HEK293T (cell line): ENCODE data around the gene F3.

Experiments used
- CTCF ChIA-PET: fragments of 350-600 bp; formaldehyde crosslinking; extraction: SDS; loops from one replicate; lab custom pipeline; 2021; ENCODE audit warnings: antibody characterized with exemption, inconsistent platforms; lab: Yijun Ruan, JAX
- POLR2A ChIA-PET: fragments of 350-600 bp; formaldehyde crosslinking; extraction: SDS; loops from one replicate; lab custom pipeline; 2020; ENCODE audit warnings: antibody characterized with exemption, inconsistent platforms; lab: Yijun Ruan, JAX
- DNase-seq: peaks from one replicate; pipeline ENCODE4 v3.0.0; 2012; ENCODE audit warnings: mixed read lengths; ENCODE audit errors: extremely low spot score
- ARNT ChIP-seq: fragments of 450-650 bp; IDR thresholded peaks from 2 replicates; pipeline ENCODE4 v1.6.1; 2017; ENCODE audit warnings: mild to moderate bottlenecking
- BHLHE40 ChIP-seq: fragments of 450-650 bp; IDR thresholded peaks from 2 replicates; pipeline ENCODE4 v1.6.1; 2016; ENCODE audit warnings: mild to moderate bottlenecking, moderate library complexity, borderline replicate concordance
- CTBP1 ChIP-seq: fragments of 450-650 bp; IDR thresholded peaks from 2 replicates; pipeline ENCODE4 v1.6.1; 2016; ENCODE audit warnings: borderline replicate concordance
- ELF4 ChIP-seq: fragments of 450-650 bp; IDR thresholded peaks from 2 replicates; pipeline ENCODE4 v1.6.1; 2017; ENCODE audit warnings: antibody characterized with exemption
- FOXA1 ChIP-seq: fragments of 450-650 bp; IDR thresholded peaks from 2 replicates; pipeline ENCODE4 v1.6.1; 2016; ENCODE audit warnings: mild to moderate bottlenecking
- FOXK2 ChIP-seq: fragments of 450-650 bp; IDR thresholded peaks from 2 replicates; pipeline ENCODE4 v1.6.1; 2016; ENCODE audit warnings: mild to moderate bottlenecking
- FOXM1 ChIP-seq: fragments of 450-650 bp; IDR thresholded peaks from 2 replicates; pipeline ENCODE4 v1.6.1; 2017; ENCODE audit warnings: mild to moderate bottlenecking, borderline replicate concordance
- HDGF ChIP-seq: fragments of 450-650 bp; IDR thresholded peaks from 2 replicates; pipeline ENCODE4 v1.6.1; 2017; ENCODE audit warnings: antibody characterized with exemption, borderline replicate concordance
- L3MBTL2 ChIP-seq: fragments of 450-650 bp; conservative IDR thresholded peaks from 2 replicates; pipeline ENCODE4 v1.6.1; 2016; ENCODE audit warnings: mild to moderate bottlenecking
- LEF1 ChIP-seq: fragments of 450-650 bp; IDR thresholded peaks from 2 replicates; pipeline ENCODE4 v1.6.1; 2017; ENCODE audit warnings: mild to moderate bottlenecking, borderline replicate concordance
- NFRKB ChIP-seq: fragments of 450-650 bp; IDR thresholded peaks from 2 replicates; pipeline ENCODE4 v1.6.1; 2016; ENCODE audit warnings: mild to moderate bottlenecking, moderate library complexity
- SP1 ChIP-seq: fragments of 450-650 bp; IDR thresholded peaks from 2 replicates; pipeline ENCODE4 v1.6.1; 2017
- SUZ12 ChIP-seq: fragments of 450-650 bp; IDR thresholded peaks from 2 replicates; pipeline ENCODE4 v1.6.1; 2016; ENCODE audit warnings: mild to moderate bottlenecking
- TARDBP ChIP-seq: fragments of 450-650 bp; IDR thresholded peaks from 2 replicates; pipeline ENCODE4 v1.6.1; 2016
- ZNF384 ChIP-seq: fragments of 450-650 bp; IDR thresholded peaks from 2 replicates; pipeline ENCODE4 v1.6.1; 2016
- TF ChIP-seq, protein P1 (sequence below): fragments of 450-650 bp; IDR thresholded peaks from 2 replicates; pipeline ENCODE4 v1.6.1; 2016

The F3 gene

DNA sequence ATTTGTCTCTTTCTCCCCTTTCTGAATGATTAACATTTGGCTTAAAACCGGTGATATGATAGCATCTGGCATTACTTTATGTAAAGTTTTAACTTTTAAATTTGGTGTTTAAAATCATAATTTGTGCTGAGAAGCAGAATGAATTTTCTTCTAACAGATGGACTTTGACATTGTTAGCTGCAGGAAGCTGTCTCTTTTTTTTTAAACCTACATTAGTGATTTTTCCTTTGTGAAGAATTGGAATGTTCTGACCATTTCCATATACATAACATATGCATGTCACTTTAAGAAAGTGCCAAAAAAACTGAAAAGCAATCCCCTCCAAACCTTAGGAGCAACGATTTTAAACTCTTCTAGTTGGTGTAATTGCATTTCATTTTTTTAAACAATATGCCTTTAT lies 22.2 kb downstream of the F3 start:
- POLR2A ChIA-PET: no interaction called here
- CTCF ChIA-PET: no interaction called here
- TF ChIP-seq CTBP1: no peak
- no peak for TF ChIP-seq HDGF
- no peak for TF ChIP-seq SP1
- no peak for TF ChIP-seq NFRKB
- DNase-seq: no peak

DNA sequence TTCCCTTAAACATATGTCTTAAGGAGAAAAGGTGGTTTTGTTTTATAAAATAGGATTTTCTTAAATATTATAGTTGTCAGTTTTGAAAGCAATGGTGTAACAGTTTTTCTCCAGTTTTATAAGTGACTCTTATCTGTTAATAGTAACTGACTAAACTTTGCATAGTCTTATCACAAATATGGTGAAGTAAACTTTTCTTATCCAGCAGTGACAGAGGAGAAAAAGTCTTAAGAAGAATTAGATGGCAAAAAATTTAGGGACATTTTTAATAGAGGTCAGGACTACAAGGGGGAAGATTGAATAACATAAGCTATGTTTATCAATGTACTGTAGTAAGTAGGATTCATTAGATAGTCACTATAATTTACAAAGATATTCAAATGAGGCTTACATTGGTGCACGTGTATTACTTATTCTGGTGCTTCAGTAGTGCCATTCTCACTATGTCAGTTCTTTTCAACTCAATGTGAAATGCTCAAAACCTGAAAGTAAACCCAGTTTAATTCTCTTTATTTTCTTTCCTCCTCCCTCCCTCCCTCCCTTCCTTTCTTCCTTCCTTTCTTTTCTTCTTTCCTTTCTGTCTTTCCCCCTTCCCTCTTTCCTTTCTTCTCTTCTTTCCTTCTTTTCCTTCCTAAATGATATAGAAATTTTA lies 26.1 kb downstream of the F3 start:
- TF ChIP-seq FOXA1 (no peak), ZNF384 (no peak), L3MBTL2 (no peak), ARNT (no peak), CTBP1 (no peak), LEF1 (no peak), BHLHE40 (no peak), HDGF (no peak), TARDBP (no peak), FOXM1 (no peak), FOXK2 (no peak)
- ChIA-PET POLR2A (no interaction called here), CTCF (interaction anchor here (1.9 kb wide), 1 partner anchor 291 kb away, joined by 10 read pairs; no protein-coding TSS in a partner anchor)
- no peak for DNase-seq

DNA sequence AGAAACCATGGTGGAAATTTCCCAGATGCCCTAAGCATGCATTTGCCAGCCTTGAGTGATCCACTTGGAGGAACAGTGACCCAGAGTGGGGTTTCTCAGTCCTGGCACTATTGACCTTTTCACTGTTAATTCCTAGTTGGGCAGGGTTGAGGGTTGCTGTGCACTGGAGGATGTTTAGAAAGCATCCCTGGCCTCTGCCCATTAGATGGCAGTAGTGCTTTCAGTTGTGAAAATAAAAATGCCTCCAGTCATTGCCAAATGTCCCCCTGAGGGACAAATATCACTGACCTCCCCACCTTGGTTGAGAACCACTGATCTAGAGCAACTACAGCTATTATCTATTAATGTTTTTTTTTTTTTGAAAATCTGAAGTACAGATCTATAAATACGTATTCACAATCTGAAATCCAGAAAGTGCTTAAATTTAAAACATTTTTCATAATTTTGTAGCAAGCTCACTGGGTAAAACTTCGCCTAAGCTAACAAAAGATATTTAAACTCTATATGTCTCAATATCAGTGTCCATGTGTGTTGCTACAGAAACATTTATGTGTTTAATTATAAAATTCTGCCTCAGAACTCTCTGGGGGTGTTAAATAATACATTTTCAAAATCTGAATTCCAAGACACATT lies 27.3 kb downstream of the F3 start:
- ChIA-PET CTCF (interaction anchor here (0.5 kb wide), 1 partner anchor 142 kb away, joined by 3 read pairs; no protein-coding TSS in a partner anchor), POLR2A (no interaction called here)
- TF ChIP-seq HDGF (no peak), LEF1 (no peak), SP1 (no peak), ZNF384 (no peak), FOXM1 (no peak), L3MBTL2 (no peak), TARDBP (no peak), ARNT (no peak), FOXA1 (no peak), BHLHE40 (no peak), CTBP1 (no peak), SUZ12 (no peak)
- TF ChIP-seq, protein P1, sequence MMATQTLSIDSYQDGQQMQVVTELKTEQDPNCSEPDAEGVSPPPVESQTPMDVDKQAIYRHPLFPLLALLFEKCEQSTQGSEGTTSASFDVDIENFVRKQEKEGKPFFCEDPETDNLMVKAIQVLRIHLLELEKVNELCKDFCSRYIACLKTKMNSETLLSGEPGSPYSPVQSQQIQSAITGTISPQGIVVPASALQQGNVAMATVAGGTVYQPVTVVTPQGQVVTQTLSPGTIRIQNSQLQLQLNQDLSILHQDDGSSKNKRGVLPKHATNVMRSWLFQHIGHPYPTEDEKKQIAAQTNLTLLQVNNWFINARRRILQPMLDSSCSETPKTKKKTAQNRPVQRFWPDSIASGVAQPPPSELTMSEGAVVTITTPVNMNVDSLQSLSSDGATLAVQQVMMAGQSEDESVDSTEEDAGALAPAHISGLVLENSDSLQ: no peak
- peak; percentile 48 for DNase-seq

DNA sequence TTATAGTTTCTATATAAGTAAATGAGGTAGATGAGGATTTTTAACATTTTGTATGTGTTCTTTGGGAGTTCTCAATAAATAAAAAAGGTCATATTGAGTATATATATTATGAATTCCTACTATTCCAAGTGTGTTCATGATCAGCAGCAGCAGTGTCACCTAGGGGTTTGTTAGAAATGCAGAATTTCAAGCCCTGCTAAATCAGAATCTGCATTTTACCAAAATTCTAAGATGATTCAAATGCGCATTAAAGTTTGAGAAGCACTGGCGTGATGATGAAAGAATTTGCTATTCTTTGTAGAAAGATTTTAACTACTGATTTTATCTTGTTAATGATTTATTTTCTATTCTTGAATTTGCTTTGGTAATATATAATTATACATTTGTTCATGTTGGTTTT lies 28.7 kb downstream of the F3 start:
- CTCF ChIA-PET: no interaction called here
- no peak for DNase-seq
- TF ChIP-seq NFRKB: no peak
- TF ChIP-seq TARDBP: no peak
- no peak for TF ChIP-seq SP1
- no peak for TF ChIP-seq SUZ12
- no peak for TF ChIP-seq ZNF384
- TF ChIP-seq FOXM1: no peak
- no peak for TF ChIP-seq L3MBTL2
- TF ChIP-seq CTBP1: no peak
- no peak for TF ChIP-seq FOXA1
- TF ChIP-seq FOXK2: no peak
- TF ChIP-seq ELF4: no peak
- no peak for TF ChIP-seq ARNT
- TF ChIP-seq LEF1: no peak
- POLR2A ChIA-PET: no interaction called here

DNA sequence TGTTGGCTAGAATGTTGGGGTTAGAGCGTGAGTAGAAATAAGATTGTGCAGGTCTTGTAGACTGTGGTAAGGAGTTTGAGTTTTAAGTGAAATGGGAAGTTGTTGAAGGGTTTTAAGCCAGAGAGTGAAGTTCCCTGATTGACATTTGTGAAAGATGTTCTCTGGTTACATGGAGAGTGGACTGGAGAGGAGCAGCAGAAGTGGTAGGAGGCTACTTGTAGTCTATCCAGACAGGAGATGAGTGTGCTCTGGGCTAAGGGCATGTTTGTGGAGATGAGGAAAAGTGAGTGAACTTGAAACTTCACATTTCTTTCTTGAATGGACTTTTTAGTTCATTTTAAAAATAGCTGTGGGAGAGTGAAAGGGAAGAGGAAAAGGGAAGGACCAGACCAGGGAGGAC lies 37.0 kb downstream of the F3 start:
- TF ChIP-seq FOXK2: no peak
- no peak for TF ChIP-seq SUZ12
- no peak for TF ChIP-seq NFRKB
- TF ChIP-seq FOXM1: no peak
- no peak for TF ChIP-seq FOXA1
- TF ChIP-seq, protein P1: no peak
- no peak for TF ChIP-seq CTBP1
- ChIA-PET POLR2A (no interaction called here), CTCF (no interaction called here)
- no peak for DNase-seq

DNA sequence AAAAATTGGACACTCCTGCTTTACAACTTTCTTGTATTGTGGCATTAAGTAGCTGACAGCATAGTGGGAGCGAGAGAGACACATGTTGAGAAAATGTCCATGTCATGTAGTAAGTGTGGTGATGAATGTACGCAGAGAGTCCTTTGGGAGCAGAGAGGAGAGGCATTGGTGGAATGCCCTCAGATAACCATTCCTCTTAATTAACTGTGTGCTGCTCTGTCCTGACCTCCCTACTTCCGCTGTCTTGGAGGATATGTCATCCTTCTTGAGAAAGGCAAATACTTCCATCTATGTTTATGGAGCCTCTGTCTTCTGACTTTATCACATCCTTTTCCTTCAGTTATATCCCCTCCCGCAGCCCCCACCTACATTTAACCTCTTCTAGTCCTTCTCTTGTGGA lies 38.4 kb downstream of the F3 start:
- DNase-seq: no peak
- TF ChIP-seq ARNT (no peak), ELF4 (no peak), FOXA1 (no peak)
- CTCF ChIA-PET: interaction anchor here (0.9 kb wide), 1 partner anchor 304 kb away, joined by 3 read pairs; no protein-coding TSS in a partner anchor
- POLR2A ChIA-PET: no interaction called here

DNA sequence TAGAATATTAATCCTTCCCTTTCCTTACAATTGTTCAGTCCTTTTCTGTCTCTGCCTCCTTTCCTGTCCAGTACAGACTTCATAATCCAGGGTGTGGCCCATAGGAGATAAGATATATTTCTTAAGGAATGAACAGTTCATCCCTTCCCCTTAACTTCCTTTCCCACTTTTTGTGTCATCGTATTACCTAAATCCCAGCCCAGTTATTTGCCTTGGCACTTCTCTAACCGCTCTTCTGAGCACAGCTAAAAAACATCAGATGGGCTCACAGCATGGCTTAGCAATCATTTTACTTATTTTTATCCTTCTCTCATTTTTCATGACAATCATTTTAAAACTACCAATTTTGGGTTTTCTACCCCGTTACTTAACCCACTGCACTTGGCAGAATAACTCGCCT lies 39.6 kb downstream of the F3 start:
- no peak for DNase-seq
- ChIA-PET POLR2A (no interaction called here), CTCF (interaction anchor here (0.9 kb wide), 1 partner anchor 305 kb away, joined by 3 read pairs; no protein-coding TSS in a partner anchor)
- TF ChIP-seq ZNF384: no peak
